HG03565 (cell line): ENCODE measurements around the gene CLCN6.

Experiments
- ATAC-seq: cut with Tn5 transposase; IDR thresholded peaks from one replicate; pipeline ENCODE4 v1.9.1; 2021; ENCODE audit warnings: mild to moderate bottlenecking, moderate library complexity; ENCODE audit not compliant: unreplicated experiment

The CLCN6 gene

GRCh38 chr1:11874624-11875023 lies 68.6 kb downstream of the CLCN6 start:
- no peak for ATAC-seq

- no peak for ATAC-seq
Observed at GRCh38 chr1:11875094-11875493, 69.1 kb downstream of the CLCN6 start.

- no peak for ATAC-seq
Observed at GRCh38 chr1:11877074-11877473, 71.1 kb downstream of the CLCN6 start.

- no peak for ATAC-seq
Observed at GRCh38 chr1:11878081-11878890, 72.3 kb downstream of the CLCN6 start.

GRCh38 chr1:11878891-11879190 lies 72.8 kb downstream of the CLCN6 start:
- no peak for ATAC-seq

GRCh38 chr1:11879311-11880180 lies 73.6 kb downstream of the CLCN6 start:
- ATAC-seq: no peak

GRCh38 chr1:11880181-11880575 lies 74.2 kb downstream of the CLCN6 start:
- ATAC-seq: no peak

GRCh38 chr1:11880911-11881748 lies 75.1 kb downstream of the CLCN6 start:
- no peak for ATAC-seq

- no peak for ATAC-seq
Observed at GRCh38 chr1:11881749-11882441, 75.9 kb downstream of the CLCN6 start.

GRCh38 chr1:11882814-11883538 lies 77.0 kb downstream of the CLCN6 start:
- no peak for ATAC-seq

GRCh38 chr1:11885916-11886315 lies 79.9 kb downstream of the CLCN6 start:
- ATAC-seq: no peak

GRCh38 chr1:11886986-11887665 lies 81.1 kb downstream of the CLCN6 start:
- ATAC-seq: no peak

- ATAC-seq: no peak
Observed at GRCh38 chr1:11887666-11888007, 81.6 kb downstream of the CLCN6 start.

- ATAC-seq: no peak
Observed at GRCh38 chr1:11888206-11888876, 82.3 kb downstream of the CLCN6 start.

- no peak for ATAC-seq
Observed at GRCh38 chr1:11888877-11889208, 82.9 kb downstream of the CLCN6 start.

- no peak for ATAC-seq
Observed at GRCh38 chr1:11891433-11892186, 85.6 kb downstream of the CLCN6 start.
